ENCODE results near the gene CSNK1G1. TPM values are rescaled to one million over a fixed set of nuclear protein-coding genes. Genes with fewer than 3 reads are reported as not detected.

The CSNK1G1 gene
- polyA plus RNA-seq, 2 of the 4 experiments (the other 2 are of a cell fraction), result 11.0 to 36.3 TPM

- FAIRE-seq, result no peak
- ATAC-seq, result no peak
- no peak for DNase-seq (ENCODE audit: low read depth in 1 of 2, low spot score in 1 of 2)
These were observed 150.8 kb downstream of the CSNK1G1 start for GRCh38 chr15:64205202-64205601.

GRCh38 chr15:64197425-64197824 is 158.5 kb downstream of the CSNK1G1 start:
- Histone ChIP-seq H3K4me2 (no peak overlapping the region), H3K9me3 (no peaks in the 10 kb centered on the region), H3K4me3 (no peak overlapping the region), H3K4me1 (no peaks in the 10 kb centered on the region), H3K27ac (no peak overlapping the region)
- WGBS (ENCODE audit: missing lambda C conversion rate), result 93% methylated on average over 1 of the region's 1 CpG
- TF ChIP-seq TFCP2L1 (CRISPR knock-in tag; IDR thresholded peaks at IDR 0.05) (no peak), ZFP36 (IDR thresholded peaks at IDR 0.05; ENCODE audit: borderline replicate concordance, partially characterized antibody) (no peak), MAZ (IDR thresholded peaks at IDR 0.05; ENCODE audit: borderline replicate concordance, low read depth, low read length) (no peak), CEBPB (IDR thresholded peaks at IDR 0.05) (no peak), JUNB (IDR thresholded peaks at IDR 0.05) (no peak), RAD21 (conservative IDR thresholded peaks at IDR 0.05 in 1 of 2, IDR thresholded peaks at IDR 0.05 in 1 of 2) (no peak), NPAS2 (CRISPR knock-in tag; IDR thresholded peaks at IDR 0.05; ENCODE audit: borderline replicate concordance) (no peak), ESRRA (IDR thresholded peaks at IDR 0.05; ENCODE audit: borderline replicate concordance, low read length) (no peak), ZC3H11A (IDR thresholded peaks at IDR 0.05) (no peak), ELK1 (IDR thresholded peaks at IDR 0.05; ENCODE audit: low read depth, low read length) (no peak), CHD4 (IDR thresholded peaks at IDR 0.05; ENCODE audit: borderline replicate concordance) (no peak), FOSL2 (IDR thresholded peaks at IDR 0.05) (no peak), FOSL2 (CRISPR knock-in tag; IDR thresholded peaks at IDR 0.05) (no peak), HOXA7 (CRISPR knock-in tag; IDR thresholded peaks at IDR 0.05) (no peak), SMC3 (IDR thresholded peaks at IDR 0.05) (no peak), HOXB5 (CRISPR knock-in tag; IDR thresholded peaks at IDR 0.05) (no peak), SREBF2 (IDR thresholded peaks at IDR 0.05) (no peak), RFX5 (IDR thresholded peaks at IDR 0.05) (no peak), PHF8 (IDR thresholded peaks at IDR 0.05; ENCODE audit: borderline replicate concordance, low read depth) (no peak), REST (IDR thresholded peaks at IDR 0.05) (no peak)
- TF ChIP-seq, protein P1, sequence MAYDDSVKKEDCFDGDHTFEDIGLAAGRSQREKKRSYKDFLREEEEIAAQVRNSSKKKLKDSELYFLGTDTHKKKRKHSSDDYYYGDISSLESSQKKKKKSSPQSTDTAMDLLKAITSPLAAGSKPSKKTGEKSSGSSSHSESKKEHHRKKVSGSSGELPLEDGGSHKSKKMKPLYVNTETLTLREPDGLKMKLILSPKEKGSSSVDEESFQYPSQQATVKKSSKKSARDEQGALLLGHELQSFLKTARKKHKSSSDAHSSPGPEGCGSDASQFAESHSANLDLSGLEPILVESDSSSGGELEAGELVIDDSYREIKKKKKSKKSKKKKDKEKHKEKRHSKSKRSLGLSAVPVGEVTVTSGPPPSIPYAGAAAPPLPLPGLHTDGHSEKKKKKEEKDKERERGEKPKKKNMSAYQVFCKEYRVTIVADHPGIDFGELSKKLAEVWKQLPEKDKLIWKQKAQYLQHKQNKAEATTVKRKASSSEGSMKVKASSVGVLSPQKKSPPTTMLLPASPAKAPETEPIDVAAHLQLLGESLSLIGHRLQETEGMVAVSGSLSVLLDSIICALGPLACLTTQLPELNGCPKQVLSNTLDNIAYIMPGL (CRISPR knock-in tag; IDR thresholded peaks at IDR 0.05; ENCODE audit: borderline replicate concordance), result no peak
- DNase-seq (ENCODE audit: low read depth in 1 of 2, low spot score in 1 of 2) (no peak), ATAC-seq (no peak), FAIRE-seq (no peak)
- CTCF ChIA-PET, result interaction anchor here (1.0 to 1.7 kb wide), 5 partner anchors 10 to 530 kb away, joined by 3 to 5 read pairs (median 3); partner anchors contain the start of gene PPIB
- POLR2A ChIA-PET, result no interaction called here

More at GRCh38 chr15:64205202-64205601, 150.8 kb downstream of the CSNK1G1 start:
- no peak overlapping the region for H3K4me3 ChIP-seq
- ChIA-PET POLR2A (no interaction called here), CTCF (interaction anchor here (0.6 to 2.6 kb wide), 5 partner anchors 8 to 476 kb away, joined by 3 to 8 read pairs (median 4); no protein-coding TSS in a partner anchor)
- TF ChIP-seq POLR2A (IDR thresholded peaks at IDR 0.05; ENCODE audit: low read length) (no peak), USF2 (IDR thresholded peaks at IDR 0.05) (no peak), TP53 (CRISPR knock-in tag; IDR thresholded peaks at IDR 0.05) (no peak), ZSCAN20 (CRISPR knock-in tag; IDR thresholded peaks at IDR 0.05) (no peak), RCOR1 (IDR thresholded peaks at IDR 0.05; ENCODE audit: low read depth, low read length) (no peak), EHMT2 (IDR thresholded peaks at IDR 0.05; ENCODE audit: low read depth) (no peak), JUN (IDR thresholded peaks at IDR 0.05) (no peak), NFE2L2 (conservative IDR thresholded peaks at IDR 0.05; ENCODE audit: low read length) (no peak), NPAS2 (CRISPR knock-in tag; IDR thresholded peaks at IDR 0.05; ENCODE audit: borderline replicate concordance) (no peak), ZFP36 (IDR thresholded peaks at IDR 0.05; ENCODE audit: borderline replicate concordance, partially characterized antibody) (no peak), CHD4 (IDR thresholded peaks at IDR 0.05; ENCODE audit: borderline replicate concordance) (no peak)
- TF ChIP-seq, protein P2, sequence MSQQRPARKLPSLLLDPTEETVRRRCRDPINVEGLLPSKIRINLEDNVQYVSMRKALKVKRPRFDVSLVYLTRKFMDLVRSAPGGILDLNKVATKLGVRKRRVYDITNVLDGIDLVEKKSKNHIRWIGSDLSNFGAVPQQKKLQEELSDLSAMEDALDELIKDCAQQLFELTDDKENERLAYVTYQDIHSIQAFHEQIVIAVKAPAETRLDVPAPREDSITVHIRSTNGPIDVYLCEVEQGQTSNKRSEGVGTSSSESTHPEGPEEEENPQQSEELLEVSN (IDR thresholded peaks at IDR 0.05; ENCODE audit: borderline replicate concordance, low read depth), result no peak
- H3K9me3 ChIP-seq, result no peaks in the 10 kb centered on the region
- no peak overlapping the region for H3K4me2 ChIP-seq
- H3K27ac ChIP-seq, result no peak overlapping the region
- no peaks in the 10 kb centered on the region for H3K4me1 ChIP-seq

Measured in A549 (cell line).